ENCODE data around the gene GABRB2.
"Not testable (repeated sequence)": the region's sequence is repeated elsewhere in the genome, so short reads cannot be mapped to it uniquely, and the experiment has no call there.

- TF ChIP-seq ZNF274 (IDR thresholded peaks at IDR 0.05; ENCODE audit: low read depth, low read length); YY1 (IDR thresholded peaks at IDR 0.05; ENCODE audit: insufficient read depth, insufficient read length): not testable (repeated sequence)
Observed at GRCh38 chr5:161252955-161253354, 293.6 kb downstream of the GABRB2 start.

All from NT2/D1 (cell line).